Panc1 (cell line): ENCODE data around the gene SPC25. TPM values are rescaled to one million over a fixed set of nuclear protein-coding genes. Genes with fewer than 3 reads are reported as not detected.

Experiments
- ATAC-seq: fragments of 200-7000 bp; cut with Tn5 transposase; 2 replicates; pipeline ENCODE4 v1.9.1; 2020; ENCODE audit warnings: mild to moderate bottlenecking, moderate library complexity
- BruUV-seq: library from RNA; stranded (reverse); fragments of 400-500 nt; replicated peaks from 2 replicates; lab custom pipeline; 2021; lab: Mats Ljungman, UMichigan
- CTCF ChIA-PET: fragments of 300-600 bp; sonication (Branson Sonifier 250); formaldehyde crosslinking; loops from one replicate; lab custom pipeline; 2022; ENCODE audit warnings: antibody characterized with exemption; lab: Charles Lee
- POLR2A ChIA-PET: fragments of 300-600 bp; sonication (Branson Sonifier 250); formaldehyde crosslinking; loops from one replicate; lab custom pipeline; 2022; ENCODE audit warnings: antibody characterized with exemption; lab: Charles Lee
- DNase-seq: peaks from one replicate; pipeline ENCODE4 v3.0.0-alpha.2; 2010; ENCODE audit warnings: low read depth, low spot score
- H3K27ac ChIP-seq: 2 replicates; pipeline ENCODE4 v1.5.1; 2011; ENCODE audit warnings: mild to moderate bottlenecking, low read length, inconsistent platforms
- H3K27me3 ChIP-seq: fragments of 200-500 bp; sonication (Bioruptor generic); 2 replicates; pipeline ENCODE4 v1.6.0; 2014; ENCODE audit warnings: low read length, inconsistent platforms; ENCODE audit not compliant: control insufficient read depth, insufficient read depth
- H3K36me3 ChIP-seq: fragments of 200-500 bp; sonication (Bioruptor generic); 2 replicates; pipeline ENCODE4 v1.5.1; 2014; ENCODE audit warnings: inconsistent platforms, mild to moderate bottlenecking, low read length, moderate library complexity; ENCODE audit not compliant: control insufficient read depth, insufficient read depth
- H3K4me1 ChIP-seq: 2 replicates; pipeline ENCODE4 v1.5.1; 2011; ENCODE audit warnings: inconsistent platforms, mild to moderate bottlenecking, low read length, moderate library complexity; ENCODE audit not compliant: control insufficient read depth, insufficient read depth
- H3K4me3 ChIP-seq, 2 experiments: 2 replicates each; pipeline ENCODE4 v1.5.1; 2011 to 2012; ENCODE audit warnings: low read depth in 2 of 2, low read length in 2 of 2, mild to moderate bottlenecking in 2 of 2, inconsistent platforms in 1 of 2, moderate library complexity in 1 of 2
- H3K9me3 ChIP-seq: fragments of 200-500 bp; sonication (Bioruptor generic); 2 replicates; pipeline ENCODE4 v1.5.1; 2014; ENCODE audit warnings: low read depth, mild to moderate bottlenecking, inconsistent platforms, low read length, moderate library complexity; ENCODE audit not compliant: control insufficient read depth, insufficient read depth
- POLR2AphosphoS5 ChIP-seq: IDR thresholded peaks from 2 replicates; pipeline ENCODE4 v1.6.1; 2012; ENCODE audit warnings: mild to moderate bottlenecking, low read depth, low read length, moderate library complexity
- REST ChIP-seq, 2 experiments: IDR thresholded peaks; 2 replicates each; pipeline ENCODE4 v1.6.1; 2011 to 2012; ENCODE audit warnings: low read depth in 2 of 2, control low read depth in 1 of 2, low read length in 1 of 2, mild to moderate bottlenecking in 1 of 2, moderate library complexity in 1 of 2; ENCODE audit not compliant: insufficient read depth in 1 of 2
- SIN3A ChIP-seq: IDR thresholded peaks from 2 replicates; pipeline ENCODE4 v1.6.1; 2012; ENCODE audit warnings: low read depth, mild to moderate bottlenecking, low read length, moderate library complexity, borderline replicate concordance; ENCODE audit not compliant: insufficient read depth
- TCF7L2 ChIP-seq: IDR thresholded peaks from 2 replicates; pipeline ENCODE4 v1.6.1; 2011; ENCODE audit warnings: mild to moderate bottlenecking, low read depth, low read length, inconsistent platforms
- in situ Hi-C: cut with HindIII; loops from 2 replicates; pipeline ENCODE4 v1.10.0; 2016; ENCODE audit warnings: low sequenced_read_pairs, low pct_unique_long_range_greater_than_20kb
- intact Hi-C: fragments of 100-400 bp; cut with micrococcal nuclease; formaldehyde crosslinking; loops from one replicate; pipeline ENCODE4 v1.10.0; 2022; ENCODE audit not compliant: unreplicated experiment
- total RNA-seq: library from RNA; stranded (reverse); gene quantifications from one replicate; pipeline ENCODE4 v1.2.1, GENCODE V29; 2021; ENCODE audit not compliant: unreplicated experiment
- TF ChIP-seq, protein P1 (sequence below): fragments of 450-650 bp; IDR thresholded peaks from 2 replicates; pipeline ENCODE4 v1.5.1; 2017; ENCODE audit warnings: mild to moderate bottlenecking

Gene SPC25
- total RNA-seq, 1 experiment from 2014 or later = 21.1 TPM

DNA sequence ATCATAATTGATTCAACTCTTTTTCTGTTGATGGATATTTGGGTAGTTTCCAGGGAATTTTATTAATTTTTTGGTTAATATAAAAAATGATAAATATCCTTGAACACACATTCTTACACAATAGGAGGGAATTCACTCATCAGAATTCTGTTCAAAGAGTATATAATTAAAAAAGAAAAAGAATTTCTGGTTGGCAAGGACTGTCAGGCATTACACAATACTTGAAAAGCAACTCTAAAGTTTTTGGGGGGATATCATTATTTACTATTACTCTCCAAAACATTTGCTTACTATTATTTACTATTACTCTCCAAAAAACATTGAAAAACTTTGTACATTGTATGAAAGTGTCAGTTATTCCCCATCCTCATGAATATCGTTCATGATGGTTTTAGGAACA is 48.8 kb upstream of the SPC25 start:
- DNase-seq = no peak
- ATAC-seq = no peak
- CTCF ChIA-PET = no interaction called here
- no peak for TF ChIP-seq REST (IDR thresholded peaks at IDR 0.05; ENCODE audit: insufficient read depth in 1 of 2, low read depth in 2 of 2, low read length in 1 of 2)
- TF ChIP-seq TCF7L2 = no peak
- TF ChIP-seq, protein P1, sequence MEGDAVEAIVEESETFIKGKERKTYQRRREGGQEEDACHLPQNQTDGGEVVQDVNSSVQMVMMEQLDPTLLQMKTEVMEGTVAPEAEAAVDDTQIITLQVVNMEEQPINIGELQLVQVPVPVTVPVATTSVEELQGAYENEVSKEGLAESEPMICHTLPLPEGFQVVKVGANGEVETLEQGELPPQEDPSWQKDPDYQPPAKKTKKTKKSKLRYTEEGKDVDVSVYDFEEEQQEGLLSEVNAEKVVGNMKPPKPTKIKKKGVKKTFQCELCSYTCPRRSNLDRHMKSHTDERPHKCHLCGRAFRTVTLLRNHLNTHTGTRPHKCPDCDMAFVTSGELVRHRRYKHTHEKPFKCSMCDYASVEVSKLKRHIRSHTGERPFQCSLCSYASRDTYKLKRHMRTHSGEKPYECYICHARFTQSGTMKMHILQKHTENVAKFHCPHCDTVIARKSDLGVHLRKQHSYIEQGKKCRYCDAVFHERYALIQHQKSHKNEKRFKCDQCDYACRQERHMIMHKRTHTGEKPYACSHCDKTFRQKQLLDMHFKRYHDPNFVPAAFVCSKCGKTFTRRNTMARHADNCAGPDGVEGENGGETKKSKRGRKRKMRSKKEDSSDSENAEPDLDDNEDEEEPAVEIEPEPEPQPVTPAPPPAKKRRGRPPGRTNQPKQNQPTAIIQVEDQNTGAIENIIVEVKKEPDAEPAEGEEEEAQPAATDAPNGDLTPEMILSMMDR = no peak
- no peak for TF ChIP-seq SIN3A
- TF ChIP-seq POLR2AphosphoS5 = no peak
- POLR2A ChIA-PET = no interaction called here
- no peaks in the 10 kb centered on the region for H3K4me1 ChIP-seq
- intact Hi-C loops (no loop called here), in situ Hi-C loops (no loop called here)
- no peak overlapping the region for H3K4me3 ChIP-seq
- no TSS peak for BruUV-seq
- H3K27me3 ChIP-seq = peaks cover 11% of the 10 kb centered on the region
- H3K36me3 ChIP-seq = no peaks in the 10 kb centered on the region
- H3K9me3 ChIP-seq = no peaks in the 10 kb centered on the region
- no peak overlapping the region for H3K27ac ChIP-seq

GRCh38 chr2:168935810-168936581 is 45.8 kb upstream of the SPC25 start:
- no peak for ATAC-seq
- no peak overlapping the region for H3K4me3 ChIP-seq
- no peak for DNase-seq
- 0 out of 2 replicates have a peak, but pooled peaks cover 4% of the 10 kb centered on the region for H3K27me3 ChIP-seq
- CTCF ChIA-PET = interaction anchor here (0.5 kb wide), 1 partner anchor 800 kb away, joined by 4 read pairs; no protein-coding TSS in a partner anchor
- in situ Hi-C loops (no loop called here), intact Hi-C loops (no loop called here)
- H3K9me3 ChIP-seq = no peaks in the 10 kb centered on the region
- H3K4me1 ChIP-seq = no peaks in the 10 kb centered on the region
- no peak for TF ChIP-seq TCF7L2
- no peak for TF ChIP-seq REST (IDR thresholded peaks at IDR 0.05; ENCODE audit: insufficient read depth in 1 of 2, low read depth in 2 of 2, low read length in 1 of 2)
- no TSS peak for BruUV-seq
- POLR2A ChIA-PET = no interaction called here
- H3K27ac ChIP-seq = no peak overlapping the region
- H3K36me3 ChIP-seq = no peaks in the 10 kb centered on the region
